Mesothelial cell of epicardium (in vitro differentiated cells): ENCODE data around the gene AWAT1. TPM values are rescaled to one million over a fixed set of nuclear protein-coding genes. Genes with fewer than 3 reads are reported as not detected.

Experiments used
- DNase-seq, 2 experiments: peaks; one replicate each; pipeline ENCODE4 v3.0.0; 2021; ENCODE audit warnings: low spot score in 2 of 2; ENCODE audit not compliant: unreplicated experiment in 2 of 2
- H3K27ac Mint-ChIP-seq: 2 replicates; pipeline ENCODE4 v1.8.0; 2021; ENCODE audit warnings: mixed read lengths
- H3K27me3 Mint-ChIP-seq: 2 replicates; pipeline ENCODE4 v1.8.0; 2021; ENCODE audit warnings: low read depth, mixed read lengths
- H3K36me3 Mint-ChIP-seq: 2 replicates; pipeline ENCODE4 v1.8.0; 2021; ENCODE audit warnings: mixed read lengths
- H3K4me1 Mint-ChIP-seq: 2 replicates; pipeline ENCODE4 v1.8.0; 2021; ENCODE audit warnings: mixed read lengths
- H3K4me3 Mint-ChIP-seq: 2 replicates; pipeline ENCODE4 v1.8.0; 2021; ENCODE audit warnings: mild to moderate bottlenecking, moderate library complexity, mixed read lengths
- H3K9me3 Mint-ChIP-seq: 2 replicates; pipeline ENCODE4 v1.8.0; 2021; ENCODE audit warnings: mixed read lengths
- CTCF ChIP-seq: fragments of 200-600 bp; sonication (generic); IDR thresholded peaks from one replicate; pipeline ENCODE4 v1.5.0; 2021; ENCODE audit warnings: antibody characterized with exemption; ENCODE audit not compliant: unreplicated experiment
- total RNA-seq: library from RNA; stranded (reverse); gene quantifications from 3 replicates; pipeline ENCODE4 v1.2.1, GENCODE V29; 2021

The AWAT1 gene
- total RNA-seq, 1 donor from 2014 or later = not detected

GRCh38 chrX:70281951-70282350 lies 47.5 kb downstream of the AWAT1 start, which contains the start of gene RAB41:
Gene RAB41, plus strand, starts transcription at chrX:70282172. Its CDS starts 46 bp downstream, at chrX:70282218.
- no peak within 1 kb of the TSS for H3K27ac Mint-ChIP-seq
- TF ChIP-seq CTCF = no peak

GRCh38 chrX:70289168-70289792 lies 54.8 kb downstream of the AWAT1 start:
- H3K9me3 Mint-ChIP-seq = peaks cover 3% of the 10 kb centered on the region
- no peak for DNase-seq
- H3K36me3 Mint-ChIP-seq = peaks cover 5% of the 10 kb centered on the region
- peak overlapping the region; percentile 91 for H3K4me3 Mint-ChIP-seq
- H3K4me1 Mint-ChIP-seq = peaks cover 22% of the 10 kb centered on the region
- TF ChIP-seq CTCF = no peak
- peak overlapping the region; percentile 43 for H3K27ac Mint-ChIP-seq
- H3K27me3 Mint-ChIP-seq = no peaks in the 10 kb centered on the region

More at GRCh38 chrX:70281951-70282350, 47.5 kb downstream of the AWAT1 start, which contains the start of gene RAB41:
- Mint-ChIP-seq H3K4me1 (no peaks in the 10 kb centered on the region), H3K9me3 (peaks cover 24% of the 10 kb centered on the region), H3K27me3 (no peaks in the 10 kb centered on the region), H3K4me3 (no peak within 1 kb of the TSS), H3K36me3 (peaks cover 11% of the 10 kb centered on the region)
- DNase-seq = no peak

Other genes starting within 250 kb of the AWAT1 start
- not detected in 3 replicates for gene AWAT2, start 184.7 kb upstream of the AWAT1 start, total RNA-seq
- gene OTUD6A, start 172.2 kb upstream of the AWAT1 start, total RNA-seq = not detected in 3 replicates
- 60.1 to 63.9 TPM (median 61.1 TPM) in 3 replicates for gene IGBP1, start 101.2 kb upstream of the AWAT1 start, total RNA-seq
- gene DGAT2L6, start 57.2 kb upstream of the AWAT1 start, total RNA-seq = not detected in 3 replicates
- gene P2RY4, start 25.5 kb downstream of the AWAT1 start, total RNA-seq = 0.94 to 1.1 TPM (median 0.97 TPM) in 3 replicates
- not detected in 3 replicates for gene ARR3, start 33.7 kb downstream of the AWAT1 start, total RNA-seq
- not detected in 3 replicates for gene RAB41, start 47.5 kb downstream of the AWAT1 start, total RNA-seq
- gene PDZD11, start 55.3 kb downstream of the AWAT1 start, total RNA-seq = 32.1 to 34.8 TPM (median 32.5 TPM) in 3 replicates
- 12.2 to 13.1 TPM (median 12.7 TPM) in 3 replicates for gene KIF4A, start 55.4 kb downstream of the AWAT1 start, total RNA-seq
- gene GDPD2, start 188.7 kb downstream of the AWAT1 start, total RNA-seq = 0.29 to 0.36 TPM (median 0.31 TPM) in 3 replicates
- 39.1 to 44.0 TPM (median 39.6 TPM) in 3 replicates for gene DLG3, start 210.2 kb downstream of the AWAT1 start, total RNA-seq